GM10248 (cell line): ENCODE results near the gene TMIE.

ENCODE experiments used
- CTCF ChIA-PET: fragments of 300-600 bp; sonication (Branson Sonifier 250); formaldehyde crosslinking; extraction: SDS; loops from one replicate; lab custom pipeline; 2021; ENCODE audit warnings: antibody characterized with exemption; lab: Yijun Ruan, JAX
- POLR2A ChIA-PET: fragments of 350-650 bp; sonication (Branson Sonifier 250); formaldehyde crosslinking; extraction: SDS; loops from one replicate; lab custom pipeline; 2020; ENCODE audit warnings: antibody characterized with exemption; lab: Yijun Ruan, JAX
- DNase-seq: peaks from one replicate; pipeline ENCODE4 v3.0.0; 2012; ENCODE audit errors: extremely low spot score
- TF ChIP-seq, protein P1 (sequence below): IDR thresholded peaks from 2 replicates; pipeline ENCODE4 v1.5.1; 2012; ENCODE audit warnings: mild to moderate bottlenecking, low read depth; ENCODE audit errors: extremely low read depth, missing control alignments, control extremely low read depth

TMIE gene

DNA sequence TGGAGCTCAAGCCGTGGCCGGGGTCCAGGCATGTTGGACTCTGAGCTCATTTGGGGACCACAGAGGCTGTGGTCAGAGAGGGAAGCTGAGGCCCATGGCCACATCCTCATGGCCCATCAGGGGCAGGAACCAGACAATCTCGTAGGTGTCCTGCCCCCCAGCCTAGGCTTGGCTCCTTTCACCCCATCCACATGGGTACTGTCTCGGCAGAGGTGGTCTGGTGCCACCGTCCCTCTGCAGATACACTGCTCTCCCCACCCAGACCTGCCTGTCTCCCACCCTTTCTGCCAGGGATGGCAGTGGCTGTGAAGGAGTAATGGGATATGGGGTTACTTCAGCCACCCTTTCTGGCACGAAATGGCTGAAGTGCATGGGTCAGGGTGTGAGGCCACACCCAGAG, 8.5 kb downstream of the TMIE start:
- DNase-seq = no peak
- CTCF ChIA-PET = interaction anchor here (1.5 to 6.0 kb wide), 3 partner anchors 10 to 185 kb away, joined by 3 to 37 read pairs (median 12); partner anchors contain the start of gene ALS2CL
- POLR2A ChIA-PET = no interaction called here
- TF ChIP-seq, protein P1, sequence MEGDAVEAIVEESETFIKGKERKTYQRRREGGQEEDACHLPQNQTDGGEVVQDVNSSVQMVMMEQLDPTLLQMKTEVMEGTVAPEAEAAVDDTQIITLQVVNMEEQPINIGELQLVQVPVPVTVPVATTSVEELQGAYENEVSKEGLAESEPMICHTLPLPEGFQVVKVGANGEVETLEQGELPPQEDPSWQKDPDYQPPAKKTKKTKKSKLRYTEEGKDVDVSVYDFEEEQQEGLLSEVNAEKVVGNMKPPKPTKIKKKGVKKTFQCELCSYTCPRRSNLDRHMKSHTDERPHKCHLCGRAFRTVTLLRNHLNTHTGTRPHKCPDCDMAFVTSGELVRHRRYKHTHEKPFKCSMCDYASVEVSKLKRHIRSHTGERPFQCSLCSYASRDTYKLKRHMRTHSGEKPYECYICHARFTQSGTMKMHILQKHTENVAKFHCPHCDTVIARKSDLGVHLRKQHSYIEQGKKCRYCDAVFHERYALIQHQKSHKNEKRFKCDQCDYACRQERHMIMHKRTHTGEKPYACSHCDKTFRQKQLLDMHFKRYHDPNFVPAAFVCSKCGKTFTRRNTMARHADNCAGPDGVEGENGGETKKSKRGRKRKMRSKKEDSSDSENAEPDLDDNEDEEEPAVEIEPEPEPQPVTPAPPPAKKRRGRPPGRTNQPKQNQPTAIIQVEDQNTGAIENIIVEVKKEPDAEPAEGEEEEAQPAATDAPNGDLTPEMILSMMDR = no peak

DNA sequence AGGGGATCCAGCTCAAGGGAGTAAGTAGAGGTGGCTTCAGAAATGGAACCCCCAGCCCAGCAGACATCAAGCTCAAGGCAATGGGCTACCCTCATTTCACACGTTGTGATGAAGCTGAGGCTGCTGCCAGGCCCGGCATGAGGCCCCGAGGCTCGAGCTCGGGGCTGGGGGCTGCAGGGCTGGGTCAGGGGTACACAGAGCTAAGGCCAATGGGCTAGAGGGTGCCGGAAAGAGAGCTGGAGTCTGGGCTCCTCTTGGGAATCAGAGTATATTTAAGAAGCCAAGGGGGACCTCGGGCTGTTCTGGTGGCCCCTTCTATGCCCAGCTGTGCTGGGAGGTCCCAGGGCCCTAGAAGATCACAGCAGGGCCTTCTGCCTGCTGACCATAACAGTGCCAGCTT, 9.0 kb downstream of the TMIE start:
- TF ChIP-seq, protein P1 = no peak
- ChIA-PET CTCF (interaction anchor here (1.1 to 6.0 kb wide), 3 partner anchors 16 to 185 kb away, joined by 3 to 37 read pairs (median 3); partner anchors contain the start of gene ALS2CL), POLR2A (no interaction called here)
- no peak for DNase-seq

DNA sequence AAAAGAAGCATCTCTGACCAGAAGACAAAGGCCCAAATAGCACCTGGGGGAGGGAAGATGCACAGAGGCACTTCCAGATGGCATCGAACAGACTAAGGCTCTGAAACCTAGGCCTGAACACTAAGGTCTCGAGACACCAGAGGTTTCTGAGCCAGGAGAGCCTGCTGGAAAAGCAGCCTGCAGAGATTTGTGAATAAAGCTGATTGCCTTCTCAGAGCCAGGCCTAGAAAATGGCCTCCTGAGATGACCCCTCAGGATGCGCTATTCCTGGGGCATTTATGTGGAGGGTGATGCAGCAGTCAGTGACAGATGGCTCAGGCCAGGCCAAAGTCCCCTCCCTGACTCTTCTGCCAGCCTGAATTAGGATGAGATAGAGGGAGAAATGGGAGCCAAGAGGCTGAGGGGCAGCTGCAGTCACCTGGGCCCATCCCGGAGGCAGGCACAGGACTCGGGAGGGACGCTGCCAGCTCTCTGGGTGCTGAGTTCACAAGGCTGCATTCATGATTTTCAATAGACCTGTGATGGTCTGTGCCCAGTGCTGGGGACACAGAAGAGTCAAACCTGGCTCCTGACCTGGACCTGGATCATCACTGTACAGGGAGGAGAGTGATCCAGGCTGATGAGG, 9.6 kb downstream of the TMIE start:
- no peak for DNase-seq
- TF ChIP-seq, protein P1 = no peak
- ChIA-PET POLR2A (no interaction called here), CTCF (interaction anchor here (1.1 to 6.0 kb wide), 3 partner anchors 15 to 184 kb away, joined by 3 to 37 read pairs (median 3); partner anchors contain the start of gene ALS2CL)

DNA sequence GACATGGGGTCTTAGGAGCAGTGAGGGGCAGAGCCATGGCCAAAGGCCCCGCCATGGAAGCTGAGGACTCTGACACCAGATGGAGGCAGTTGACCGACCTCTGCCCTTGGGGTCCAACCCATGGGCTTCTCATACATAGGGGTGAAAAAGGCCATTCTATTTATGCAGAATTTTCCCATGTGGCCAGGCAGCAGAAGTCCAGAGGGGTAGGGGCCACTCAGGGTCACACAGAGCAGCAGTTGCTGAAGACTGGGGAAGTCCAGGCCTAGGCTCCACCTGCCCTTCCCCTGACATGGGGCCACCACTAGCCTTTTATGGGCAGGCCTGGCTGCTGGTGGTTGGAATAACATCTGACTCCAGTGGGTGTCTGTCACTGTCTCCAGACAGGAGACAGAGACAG, 10.1 kb downstream of the TMIE start:
- TF ChIP-seq, protein P1 = no peak
- ChIA-PET CTCF (no interaction called here), POLR2A (no interaction called here)
- DNase-seq = no peak

DNA sequence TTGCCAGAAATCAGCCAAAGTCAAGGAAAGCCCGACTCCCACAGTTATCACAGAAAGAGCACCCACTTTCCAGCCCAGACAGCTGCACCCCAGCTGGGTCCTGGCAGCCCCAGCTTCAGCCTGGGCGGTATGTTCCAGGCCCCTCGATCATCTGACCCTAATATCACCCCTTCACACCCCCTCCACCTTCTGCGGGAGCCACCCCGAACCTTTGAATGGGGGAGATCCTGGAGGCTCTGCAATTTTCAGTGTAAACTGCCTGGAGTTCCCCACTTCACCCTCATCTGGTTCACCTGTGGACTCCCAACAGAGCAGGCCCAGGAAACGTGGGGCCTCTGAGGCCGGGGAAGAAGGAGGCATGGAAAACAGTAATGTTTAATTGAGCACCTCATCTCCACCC, 10.6 kb downstream of the TMIE start:
- POLR2A ChIA-PET = no interaction called here

DNA sequence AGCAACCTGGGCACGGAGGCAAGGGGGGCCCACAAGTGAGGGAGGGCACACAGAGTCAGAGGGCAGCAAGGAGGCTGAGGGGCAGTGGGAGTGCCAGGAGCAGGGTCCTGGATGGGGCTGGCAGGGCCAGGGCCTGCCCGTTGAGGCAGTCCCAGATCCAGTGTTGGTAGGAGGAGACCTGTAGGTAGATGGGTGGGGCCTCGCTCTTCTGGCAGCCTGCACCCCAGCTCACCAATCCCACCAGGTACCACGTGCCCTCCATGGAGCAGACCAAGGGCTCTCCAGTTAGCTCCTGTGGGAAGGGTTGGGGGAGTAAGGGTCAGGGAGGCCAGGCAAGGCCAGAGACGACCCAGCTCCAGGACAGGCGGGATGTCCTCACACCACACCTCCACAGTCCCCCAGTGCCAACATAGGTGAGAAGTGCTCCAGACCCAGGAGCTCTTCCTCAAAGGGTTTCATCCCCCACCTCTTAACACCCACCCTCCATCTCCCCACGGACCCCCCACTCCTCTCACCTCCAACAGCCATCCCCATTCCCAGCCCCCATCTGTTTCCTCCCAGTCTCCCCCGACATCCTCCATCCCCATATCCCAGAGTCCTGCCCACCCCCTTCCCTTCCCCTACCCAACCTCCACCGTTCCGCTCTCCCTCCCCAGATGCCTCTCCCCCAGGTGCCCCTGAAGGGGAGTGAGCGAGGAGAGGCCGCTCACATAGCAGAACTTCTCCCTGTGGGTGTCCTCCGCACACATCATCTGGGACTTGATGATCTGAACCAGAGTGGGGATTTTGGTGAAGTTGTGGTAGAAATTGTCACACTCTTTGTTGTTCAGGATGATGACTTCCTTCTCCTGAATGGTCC, 11.2 kb downstream of the TMIE start:
- CTCF ChIA-PET = no interaction called here
- TF ChIP-seq, protein P1 = no peak
- DNase-seq = no peak
- POLR2A ChIA-PET = no interaction called here

More for the DNA sequence above, 10.6 kb downstream of the TMIE start:
- CTCF ChIA-PET = no interaction called here
- TF ChIP-seq, protein P1 = no peak
- no peak for DNase-seq
